WTC11 (cell line): Measurements from ENCODE around the gene ADGRB3.

Experiments
- ATF3 ChIP-seq: sonication (generic); formaldehyde crosslinking; conservative IDR thresholded peaks from 2 replicates; pipeline ENCODE4 v1.8.1; 2022; ENCODE audit warnings: mild to moderate bottlenecking, missing genetic modification reagents
- CTCF ChIP-seq: fragments of 200-600 bp; IDR thresholded peaks from 2 replicates; pipeline ENCODE4 v1.8.0; 2022; ENCODE audit warnings: antibody characterized with exemption
- E2F4 ChIP-seq: sonication (generic); formaldehyde crosslinking; IDR thresholded peaks from 2 replicates; pipeline ENCODE4 v1.8.1; 2022; ENCODE audit warnings: low read depth, mild to moderate bottlenecking, moderate library complexity, missing genetic modification reagents, borderline replicate concordance
- NR2C2 ChIP-seq: sonication (generic); formaldehyde crosslinking; IDR thresholded peaks from 2 replicates; pipeline ENCODE4 v1.8.0; 2022; ENCODE audit warnings: mild to moderate bottlenecking, missing genetic modification reagents
- PRDM15 ChIP-seq: sonication (generic); formaldehyde crosslinking; IDR thresholded peaks from 2 replicates; pipeline ENCODE4 v1.8.0; 2022; ENCODE audit warnings: missing genetic modification reagents
- SP1 ChIP-seq: sonication (generic); formaldehyde crosslinking; conservative IDR thresholded peaks from 2 replicates; pipeline ENCODE4 v1.8.1; 2022; ENCODE audit warnings: missing genetic modification reagents
- USF1 ChIP-seq: sonication (generic); formaldehyde crosslinking; IDR thresholded peaks from 2 replicates; pipeline ENCODE4 v1.8.0; 2022; ENCODE audit warnings: mild to moderate bottlenecking, missing genetic modification reagents
- ZNF121 ChIP-seq: sonication (generic); formaldehyde crosslinking; IDR thresholded peaks from 2 replicates; pipeline ENCODE4 v1.8.0; 2023; ENCODE audit warnings: missing genetic modification reagents

DNA sequence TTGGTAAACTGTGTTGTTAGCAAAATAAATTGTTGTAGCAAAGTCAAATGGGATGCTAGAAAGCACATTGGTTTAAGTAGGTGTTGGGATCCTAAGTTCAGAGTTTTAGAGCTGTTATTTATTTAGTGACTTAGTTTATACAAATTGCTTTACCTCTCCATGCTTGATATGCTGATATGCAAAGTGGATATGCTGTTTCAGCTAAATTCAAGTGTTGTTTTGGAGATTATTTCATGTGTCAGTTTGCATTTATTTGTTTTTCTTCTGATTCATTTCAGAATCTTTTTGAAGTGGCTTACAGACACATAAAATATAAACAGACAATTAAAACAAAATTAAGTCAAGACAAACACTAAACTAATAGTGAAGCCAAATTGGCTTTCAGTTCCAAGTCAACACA is 203.5 kb downstream of the ADGRB3 start:
- TF ChIP-seq PRDM15 (CRISPR knock-in tag) (no peak), ZNF121 (CRISPR knock-in tag) (no peak), ATF3 (CRISPR knock-in tag) (no peak), CTCF (no peak), E2F4 (CRISPR knock-in tag) (no peak), SP1 (CRISPR knock-in tag) (no peak), USF1 (CRISPR knock-in tag) (no peak), NR2C2 (CRISPR knock-in tag) (no peak)
